Panc1 (cell line): Measurements from ENCODE around the gene SCRN2. TPM values are rescaled to one million over a fixed set of nuclear protein-coding genes. Genes with fewer than 3 reads are reported as not detected.

Source experiments
- ATAC-seq: fragments of 200-7000 bp; cut with Tn5 transposase; 2 replicates; pipeline ENCODE4 v1.9.1; 2020; ENCODE audit warnings: mild to moderate bottlenecking, moderate library complexity
- Bru-seq: library from RNA; stranded (reverse); fragments of 400-500 nt; gene quantifications from one replicate; lab custom pipeline; 2021; lab: Mats Ljungman, UMichigan
- BruChase-seq, 2 experiments: library from RNA; stranded (reverse); fragments of 400-500 nt; gene quantifications; one replicate each; lab custom pipeline; 2021; lab: Mats Ljungman, UMichigan
- BruUV-seq: library from RNA; stranded (reverse); fragments of 400-500 nt; replicated peaks from 2 replicates; lab custom pipeline; 2021; lab: Mats Ljungman, UMichigan
- CTCF ChIA-PET: fragments of 300-600 bp; sonication (Branson Sonifier 250); formaldehyde crosslinking; loops from one replicate; lab custom pipeline; 2022; ENCODE audit warnings: antibody characterized with exemption; lab: Charles Lee
- POLR2A ChIA-PET: fragments of 300-600 bp; sonication (Branson Sonifier 250); formaldehyde crosslinking; loops from one replicate; lab custom pipeline; 2022; ENCODE audit warnings: antibody characterized with exemption; lab: Charles Lee
- DNase-seq: peaks from one replicate; pipeline ENCODE4 v3.0.0-alpha.2; 2010; ENCODE audit warnings: low read depth, low spot score
- H3K27ac ChIP-seq: 2 replicates; pipeline ENCODE4 v1.5.1; 2011; ENCODE audit warnings: mild to moderate bottlenecking, low read length, inconsistent platforms
- H3K27me3 ChIP-seq: fragments of 200-500 bp; sonication (Bioruptor generic); 2 replicates; pipeline ENCODE4 v1.6.0; 2014; ENCODE audit warnings: low read length, inconsistent platforms; ENCODE audit not compliant: control insufficient read depth, insufficient read depth
- H3K36me3 ChIP-seq: fragments of 200-500 bp; sonication (Bioruptor generic); 2 replicates; pipeline ENCODE4 v1.5.1; 2014; ENCODE audit warnings: inconsistent platforms, mild to moderate bottlenecking, low read length, moderate library complexity; ENCODE audit not compliant: control insufficient read depth, insufficient read depth
- H3K4me1 ChIP-seq: 2 replicates; pipeline ENCODE4 v1.5.1; 2011; ENCODE audit warnings: inconsistent platforms, mild to moderate bottlenecking, low read length, moderate library complexity; ENCODE audit not compliant: control insufficient read depth, insufficient read depth
- H3K4me3 ChIP-seq, 2 experiments: 2 replicates each; pipeline ENCODE4 v1.5.1; 2011 to 2012; ENCODE audit warnings: low read depth in 2 of 2, low read length in 2 of 2, mild to moderate bottlenecking in 2 of 2, inconsistent platforms in 1 of 2, moderate library complexity in 1 of 2
- H3K9me3 ChIP-seq: fragments of 200-500 bp; sonication (Bioruptor generic); 2 replicates; pipeline ENCODE4 v1.5.1; 2014; ENCODE audit warnings: low read depth, mild to moderate bottlenecking, inconsistent platforms, low read length, moderate library complexity; ENCODE audit not compliant: control insufficient read depth, insufficient read depth
- CTCF ChIP-seq: fragments of 450-650 bp; IDR thresholded peaks from 2 replicates; pipeline ENCODE4 v1.5.1; 2017; ENCODE audit warnings: mild to moderate bottlenecking
- POLR2AphosphoS5 ChIP-seq: IDR thresholded peaks from 2 replicates; pipeline ENCODE4 v1.6.1; 2012; ENCODE audit warnings: mild to moderate bottlenecking, low read depth, low read length, moderate library complexity
- SIN3A ChIP-seq: IDR thresholded peaks from 2 replicates; pipeline ENCODE4 v1.6.1; 2012; ENCODE audit warnings: low read depth, mild to moderate bottlenecking, low read length, moderate library complexity, borderline replicate concordance; ENCODE audit not compliant: insufficient read depth
- TCF7L2 ChIP-seq: IDR thresholded peaks from 2 replicates; pipeline ENCODE4 v1.6.1; 2011; ENCODE audit warnings: mild to moderate bottlenecking, low read depth, low read length, inconsistent platforms
- in situ Hi-C: cut with HindIII; loops from 2 replicates; pipeline ENCODE4 v1.10.0; 2016; ENCODE audit warnings: low sequenced_read_pairs, low pct_unique_long_range_greater_than_20kb
- intact Hi-C: fragments of 100-400 bp; cut with micrococcal nuclease; formaldehyde crosslinking; loops from one replicate; pipeline ENCODE4 v1.10.0; 2022; ENCODE audit not compliant: unreplicated experiment
- long read RNA-seq: library from polyadenylated mRNA; unstranded; transcript quantifications from one replicate; pipeline ENCODE4 v2.0.0, GENCODE V29; 2021; ENCODE audit not compliant: unreplicated experiment
- polyA plus RNA-seq: library from polyadenylated mRNA; unstranded; fragments of >200 nt; gene quantifications from one replicate; pipeline ENCODE4 v1.2.1, GENCODE V29; 2012; ENCODE audit warnings: missing spikeins; ENCODE audit not compliant: insufficient read length
- total RNA-seq: library from RNA; stranded (reverse); gene quantifications from one replicate; pipeline ENCODE4 v1.2.1, GENCODE V29; 2021; ENCODE audit not compliant: unreplicated experiment
- TF ChIP-seq, protein P1 (sequence below), 2 experiments: IDR thresholded peaks; 2 replicates each; pipeline ENCODE4 v1.6.1; 2011 to 2012; ENCODE audit warnings: low read depth in 2 of 2, control low read depth in 1 of 2, low read length in 1 of 2, mild to moderate bottlenecking in 1 of 2, moderate library complexity in 1 of 2; ENCODE audit not compliant: insufficient read depth in 1 of 2

SCRN2 gene
- 34.9 TPM for total RNA-seq
- 52.2 TPM for polyA plus RNA-seq
- percentile 61 among the genes with signal in this experiment for Bru-seq, nascent RNA
- percentile 65 among the genes with signal in this experiment for BruChase-seq, experiment 1, labeled RNA remaining after a 2-hour chase
- percentile 65 among the genes with signal in this experiment for BruChase-seq, experiment 2, labeled RNA remaining after a 6-hour chase
- long read RNA-seq, transcript SCRN2-212 (7 exons, 1,745 nt): minor isoform, 8 of 62 reads
- long read RNA-seq, transcript SCRN2-202 (7 exons, 1,779 nt): minor isoform, 5 of 62 reads
- long read RNA-seq, transcript SCRN2-201 (8 exons, 1,548 nt): major isoform, 17 of 62 reads
- long read RNA-seq, partial matches to known transcripts: 19 of 62 reads
- long read RNA-seq, other reads (novel, unspliced or antisense): 12 of 62 reads

DNA sequence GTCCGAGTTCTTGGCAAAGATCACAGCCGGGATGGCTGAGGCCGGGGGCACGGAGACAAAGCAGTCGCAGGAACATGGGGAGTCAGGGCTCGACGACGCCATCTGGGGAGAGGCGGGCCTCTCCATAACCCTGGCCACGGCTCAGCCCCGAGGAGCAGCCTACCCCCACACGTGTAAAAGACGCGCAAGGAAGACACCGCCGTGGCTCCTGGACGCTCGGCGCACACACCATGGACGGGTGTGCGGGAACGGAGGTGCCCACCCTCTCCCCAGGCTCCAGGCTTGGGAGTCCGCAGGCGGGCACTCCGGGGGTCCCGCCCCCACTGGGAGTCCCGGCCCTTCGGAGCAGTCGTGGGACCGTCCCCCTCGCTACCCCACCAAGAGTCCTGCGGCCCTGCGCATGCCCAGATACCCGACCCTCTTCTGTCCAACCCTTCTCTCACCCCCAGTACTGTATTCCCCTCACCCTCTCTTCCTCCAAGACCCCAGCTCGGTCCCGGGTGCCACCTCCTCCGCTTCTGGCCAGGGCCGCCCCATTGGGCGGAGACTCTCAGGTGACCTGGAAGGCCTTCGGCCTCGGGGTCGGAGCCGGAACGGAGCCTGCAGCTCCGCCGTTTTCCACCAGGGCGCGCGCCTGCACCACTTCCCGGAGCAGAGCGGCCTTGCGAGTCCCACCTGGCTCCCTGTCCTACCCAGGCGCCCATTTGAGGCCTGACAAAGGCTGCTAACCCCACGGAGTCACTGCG, at the start of gene SCRN2:
Gene SCRN2, minus strand, starts transcription at position 532 of the 746 bp plus-strand sequence. Its CDS starts 430 bp downstream, at position 102.
- Histone ChIP-seq H3K9me3 (no peaks in the 10 kb centered on the region), H3K4me3 (peak within 1 kb of the TSS; percentile 84 to 90), H3K4me1 (peaks cover 17% of the 10 kb centered on the region), H3K36me3 (no peaks in the 10 kb centered on the region), H3K27ac (peak within 1 kb of the TSS; percentile 76), H3K27me3 (no peaks in the 10 kb centered on the region)
- peak; percentile 52 for DNase-seq
- peak; percentile 91 for ATAC-seq
- POLR2A ChIA-PET: no interaction called here
- in situ Hi-C loops: no loop called here
- TSS peak; percentile 94 for BruUV-seq
- intact Hi-C loops: loop anchor here (1.0 to 5.0 kb wide), 3 partner anchors 49 to 176 kb away; partner anchors contain the start of gene CDK5RAP3
- CTCF ChIA-PET: interaction anchor here (0.6 to 5.2 kb wide), 6 partner anchors 10 to 177 kb away, joined by 3 to 78 read pairs (median 4); partner anchors contain the start of genes LRRC46, MRPL10, SP2 and SP6
- TF ChIP-seq POLR2AphosphoS5 (no peak; the same call in 1 of the 2 replicates), TCF7L2 (no peak), CTCF (peak; percentile 99), SIN3A (0 out of 2 replicates have a peak, but pooled peaks have one; percentile 50)
- TF ChIP-seq, protein P1, sequence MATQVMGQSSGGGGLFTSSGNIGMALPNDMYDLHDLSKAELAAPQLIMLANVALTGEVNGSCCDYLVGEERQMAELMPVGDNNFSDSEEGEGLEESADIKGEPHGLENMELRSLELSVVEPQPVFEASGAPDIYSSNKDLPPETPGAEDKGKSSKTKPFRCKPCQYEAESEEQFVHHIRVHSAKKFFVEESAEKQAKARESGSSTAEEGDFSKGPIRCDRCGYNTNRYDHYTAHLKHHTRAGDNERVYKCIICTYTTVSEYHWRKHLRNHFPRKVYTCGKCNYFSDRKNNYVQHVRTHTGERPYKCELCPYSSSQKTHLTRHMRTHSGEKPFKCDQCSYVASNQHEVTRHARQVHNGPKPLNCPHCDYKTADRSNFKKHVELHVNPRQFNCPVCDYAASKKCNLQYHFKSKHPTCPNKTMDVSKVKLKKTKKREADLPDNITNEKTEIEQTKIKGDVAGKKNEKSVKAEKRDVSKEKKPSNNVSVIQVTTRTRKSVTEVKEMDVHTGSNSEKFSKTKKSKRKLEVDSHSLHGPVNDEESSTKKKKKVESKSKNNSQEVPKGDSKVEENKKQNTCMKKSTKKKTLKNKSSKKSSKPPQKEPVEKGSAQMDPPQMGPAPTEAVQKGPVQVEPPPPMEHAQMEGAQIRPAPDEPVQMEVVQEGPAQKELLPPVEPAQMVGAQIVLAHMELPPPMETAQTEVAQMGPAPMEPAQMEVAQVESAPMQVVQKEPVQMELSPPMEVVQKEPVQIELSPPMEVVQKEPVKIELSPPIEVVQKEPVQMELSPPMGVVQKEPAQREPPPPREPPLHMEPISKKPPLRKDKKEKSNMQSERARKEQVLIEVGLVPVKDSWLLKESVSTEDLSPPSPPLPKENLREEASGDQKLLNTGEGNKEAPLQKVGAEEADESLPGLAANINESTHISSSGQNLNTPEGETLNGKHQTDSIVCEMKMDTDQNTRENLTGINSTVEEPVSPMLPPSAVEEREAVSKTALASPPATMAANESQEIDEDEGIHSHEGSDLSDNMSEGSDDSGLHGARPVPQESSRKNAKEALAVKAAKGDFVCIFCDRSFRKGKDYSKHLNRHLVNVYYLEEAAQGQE (IDR thresholded peaks at IDR 0.05; ENCODE audit: insufficient read depth in 1 of 2, low read depth in 2 of 2, low read length in 1 of 2): peak in 1 of 2 experiments; percentile 56; a peak in 1 of 4 replicates

GRCh38 chr17:47889734-47890529, 48.9 kb upstream of the SCRN2 start:
- ChIA-PET POLR2A (interaction anchor here (0.5 to 1.0 kb wide), 3 partner anchors 47 to 59 kb away, joined by 3 to 11 read pairs (median 3); no protein-coding TSS in a partner anchor), CTCF (interaction anchor here (0.7 to 7.6 kb wide), 6 partner anchors 9 to 80 kb away, joined by 3 to 78 read pairs (median 4); partner anchors contain the start of genes SCRN2 and SP6)
- H3K36me3 ChIP-seq: no peaks in the 10 kb centered on the region; the same call in 1 of the 2 replicates
- DNase-seq (no peak), ATAC-seq (peak; percentile 98)
- in situ Hi-C loops (no loop called here), intact Hi-C loops (loop anchor here (1.0 kb wide), 1 partner anchor 49 kb away; the partner anchor contains the start of gene SCRN2)
- no peaks in the 10 kb centered on the region for H3K9me3 ChIP-seq
- BruUV-seq: no TSS peak
- no peak for TF ChIP-seq POLR2AphosphoS5
- no peak for TF ChIP-seq SIN3A
- TF ChIP-seq CTCF: peak; percentile 97
- TF ChIP-seq, protein P1 (IDR thresholded peaks at IDR 0.05; ENCODE audit: insufficient read depth in 1 of 2, low read depth in 2 of 2, low read length in 1 of 2): no peak
- no peak overlapping the region for H3K4me3 ChIP-seq
- no peaks in the 10 kb centered on the region for H3K27me3 ChIP-seq
- H3K4me1 ChIP-seq: peaks cover 7% of the 10 kb centered on the region; the same call in 1 of the 2 replicates
- H3K27ac ChIP-seq: no peak overlapping the region
